ENCODE results near the gene RINT1.
A peak's percentile ranks its signal among the peaks of the same experiment; 100 is the strongest.

Gene RINT1

DNA sequence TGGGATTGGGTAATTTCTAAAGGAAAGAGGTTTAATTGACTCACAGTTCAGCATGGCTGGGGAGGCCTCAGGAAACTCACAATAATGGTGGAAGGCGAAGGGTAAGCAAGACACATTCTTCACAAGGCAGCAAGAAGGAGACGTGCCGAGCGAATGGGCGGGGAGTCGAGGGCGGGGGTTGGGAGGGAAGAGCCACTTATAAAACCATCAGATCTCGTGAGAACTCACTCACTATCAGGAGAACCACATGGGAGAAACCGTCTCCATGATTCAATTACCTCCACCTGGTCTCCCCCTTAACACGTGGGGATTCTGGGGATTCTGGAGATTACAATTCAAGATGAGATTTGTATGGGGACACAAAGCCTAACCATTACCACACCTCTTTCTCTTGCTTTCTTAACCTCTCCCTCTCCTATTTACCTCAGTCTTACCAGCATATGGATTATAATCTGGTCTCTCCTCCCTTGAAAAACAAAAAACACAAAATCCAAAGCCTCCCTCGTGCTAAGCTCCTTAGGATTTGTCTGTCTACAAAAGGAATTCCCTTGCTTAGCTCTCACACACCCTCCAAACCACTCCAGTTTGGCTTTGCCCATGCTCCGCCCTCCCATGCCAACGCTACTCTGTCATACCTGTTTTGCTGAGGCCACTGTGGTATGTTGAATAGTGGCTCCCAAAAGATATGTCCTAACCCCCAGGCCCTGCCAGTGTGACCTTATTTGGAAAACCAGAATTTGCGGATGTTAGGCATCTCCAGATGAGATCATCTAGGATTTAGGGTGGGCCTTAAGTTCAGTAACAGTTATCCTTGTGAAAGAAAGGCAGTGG lies 68.9 kb downstream of the RINT1 start:
- no peak for TF ChIP-seq TCF4 (CRISPR knock-in tag; IDR thresholded peaks at IDR 0.05; ENCODE audit: borderline replicate concordance)
- ATAC-seq = peak; percentile 15; the same call in 1 of the 3 replicates

DNA sequence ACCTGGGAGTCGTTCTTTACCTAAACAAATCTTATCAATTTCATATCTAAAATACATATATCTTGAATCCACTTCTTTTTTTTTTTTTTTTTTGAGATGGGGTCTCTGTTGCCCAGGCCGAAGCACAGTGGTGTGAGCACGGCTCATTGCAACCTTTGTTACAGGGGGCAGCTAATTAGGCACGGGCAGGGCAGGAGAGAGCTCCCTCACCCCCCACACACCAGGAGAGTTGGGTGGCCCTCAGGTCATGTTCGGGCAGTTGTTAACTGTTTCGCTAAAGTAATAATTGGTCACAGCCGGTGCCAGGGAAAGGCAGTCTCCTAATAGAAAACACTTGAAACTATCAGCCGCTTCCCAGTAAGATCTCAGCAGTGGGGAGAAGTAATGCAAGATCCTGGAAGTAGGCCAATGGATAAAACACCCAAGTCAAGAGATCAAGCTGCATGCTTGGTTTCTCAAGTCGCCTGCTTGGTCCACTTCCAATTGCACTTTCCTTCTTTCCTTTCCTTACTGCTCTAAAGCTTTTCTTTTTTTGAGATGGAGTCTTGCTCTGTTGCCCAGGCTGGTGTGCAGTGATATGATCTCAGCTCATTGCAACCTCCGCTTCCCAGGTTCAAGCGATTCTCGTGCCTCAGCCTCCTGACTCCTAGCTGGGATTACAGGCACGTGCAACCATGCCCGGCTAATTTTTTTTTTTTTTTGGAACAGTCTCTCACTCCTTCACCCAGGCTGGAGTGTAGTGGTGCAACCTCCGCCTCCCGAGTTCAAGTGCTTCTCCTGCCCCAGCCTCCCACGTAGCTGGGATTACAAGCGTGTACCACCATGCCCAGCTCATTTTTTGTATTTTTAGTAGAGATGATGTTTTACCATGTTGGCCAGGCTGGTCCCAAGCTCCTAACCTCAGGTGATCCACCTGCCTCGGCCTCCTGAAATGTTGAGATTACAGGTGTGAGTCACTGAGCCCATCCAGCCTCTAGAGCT lies 70.6 kb downstream of the RINT1 start:
- peak; percentile 48 for ATAC-seq

DNA sequence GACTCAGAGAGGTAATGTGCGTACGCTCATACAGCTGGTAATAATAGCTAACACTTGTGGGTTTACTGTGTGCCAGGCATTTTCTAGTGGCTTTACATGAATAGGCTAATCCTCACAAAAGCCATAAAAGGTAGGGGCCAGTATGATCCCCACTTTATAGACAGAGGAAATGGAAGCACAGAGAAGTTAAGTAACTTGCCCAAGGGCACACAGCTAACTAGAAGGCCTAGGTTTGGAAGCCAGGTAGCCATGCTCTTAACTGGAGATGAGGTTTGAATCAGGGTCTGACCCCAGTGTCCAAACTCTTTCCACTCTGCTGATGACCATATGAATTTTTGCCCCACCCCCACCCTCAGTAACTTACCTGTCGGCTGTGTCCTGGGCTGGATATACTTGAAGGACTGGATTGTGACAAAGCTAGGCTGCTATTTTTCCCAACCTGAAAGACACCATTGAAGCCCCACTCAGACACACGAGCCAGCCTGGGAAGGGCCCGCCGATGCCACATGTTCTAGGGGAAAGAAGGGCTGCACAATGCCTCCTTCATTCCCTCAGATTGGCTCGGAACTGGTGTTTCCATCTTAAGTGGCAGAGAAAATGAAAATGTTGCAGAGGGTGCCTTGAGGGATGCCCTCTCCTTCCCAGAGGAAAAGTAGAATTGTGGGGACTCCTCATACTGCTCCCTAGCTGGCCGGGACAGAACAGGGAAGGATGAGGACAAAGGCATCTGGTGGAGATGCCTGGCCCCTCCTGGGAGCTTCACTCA lies 78.3 kb downstream of the RINT1 start:
- TF ChIP-seq GLIS3 (CRISPR knock-in tag; IDR thresholded peaks at IDR 0.05) (no peak), ZNF565 (CRISPR knock-in tag; conservative IDR thresholded peaks at IDR 0.05; ENCODE audit: low read depth) (no peak), RARB (CRISPR knock-in tag; IDR thresholded peaks at IDR 0.05) (no peak), ZNF8 (CRISPR knock-in tag; IDR thresholded peaks at IDR 0.05) (no peak)
- TF ChIP-seq, protein P1, sequence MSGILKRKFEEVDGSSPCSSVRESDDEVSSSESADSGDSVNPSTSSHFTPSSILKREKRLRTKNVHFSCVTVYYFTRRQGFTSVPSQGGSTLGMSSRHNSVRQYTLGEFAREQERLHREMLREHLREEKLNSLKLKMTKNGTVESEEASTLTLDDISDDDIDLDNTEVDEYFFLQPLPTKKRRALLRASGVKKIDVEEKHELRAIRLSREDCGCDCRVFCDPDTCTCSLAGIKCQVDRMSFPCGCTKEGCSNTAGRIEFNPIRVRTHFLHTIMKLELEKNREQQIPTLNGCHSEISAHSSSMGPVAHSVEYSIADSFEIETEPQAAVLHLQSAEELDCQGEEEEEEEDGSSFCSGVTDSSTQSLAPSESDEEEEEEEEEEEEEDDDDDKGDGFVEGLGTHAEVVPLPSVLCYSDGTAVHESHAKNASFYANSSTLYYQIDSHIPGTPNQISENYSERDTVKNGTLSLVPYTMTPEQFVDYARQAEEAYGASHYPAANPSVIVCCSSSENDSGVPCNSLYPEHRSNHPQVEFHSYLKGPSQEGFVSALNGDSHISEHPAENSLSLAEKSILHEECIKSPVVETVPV (CRISPR knock-in tag; IDR thresholded peaks at IDR 0.05) = no peak
- TF ChIP-seq, protein P2, sequence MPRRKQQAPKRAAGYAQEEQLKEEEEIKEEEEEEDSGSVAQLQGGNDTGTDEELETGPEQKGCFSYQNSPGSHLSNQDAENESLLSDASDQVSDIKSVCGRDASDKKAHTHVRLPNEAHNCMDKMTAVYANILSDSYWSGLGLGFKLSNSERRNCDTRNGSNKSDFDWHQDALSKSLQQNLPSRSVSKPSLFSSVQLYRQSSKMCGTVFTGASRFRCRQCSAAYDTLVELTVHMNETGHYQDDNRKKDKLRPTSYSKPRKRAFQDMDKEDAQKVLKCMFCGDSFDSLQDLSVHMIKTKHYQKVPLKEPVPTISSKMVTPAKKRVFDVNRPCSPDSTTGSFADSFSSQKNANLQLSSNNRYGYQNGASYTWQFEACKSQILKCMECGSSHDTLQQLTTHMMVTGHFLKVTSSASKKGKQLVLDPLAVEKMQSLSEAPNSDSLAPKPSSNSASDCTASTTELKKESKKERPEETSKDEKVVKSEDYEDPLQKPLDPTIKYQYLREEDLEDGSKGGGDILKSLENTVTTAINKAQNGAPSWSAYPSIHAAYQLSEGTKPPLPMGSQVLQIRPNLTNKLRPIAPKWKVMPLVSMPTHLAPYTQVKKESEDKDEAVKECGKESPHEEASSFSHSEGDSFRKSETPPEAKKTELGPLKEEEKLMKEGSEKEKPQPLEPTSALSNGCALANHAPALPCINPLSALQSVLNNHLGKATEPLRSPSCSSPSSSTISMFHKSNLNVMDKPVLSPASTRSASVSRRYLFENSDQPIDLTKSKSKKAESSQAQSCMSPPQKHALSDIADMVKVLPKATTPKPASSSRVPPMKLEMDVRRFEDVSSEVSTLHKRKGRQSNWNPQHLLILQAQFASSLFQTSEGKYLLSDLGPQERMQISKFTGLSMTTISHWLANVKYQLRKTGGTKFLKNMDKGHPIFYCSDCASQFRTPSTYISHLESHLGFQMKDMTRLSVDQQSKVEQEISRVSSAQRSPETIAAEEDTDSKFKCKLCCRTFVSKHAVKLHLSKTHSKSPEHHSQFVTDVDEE (CRISPR knock-in tag; IDR thresholded peaks at IDR 0.05) = no peak
- ATAC-seq = no peak

More for the DNA sequence above, 70.6 kb downstream of the RINT1 start:
- TF ChIP-seq, protein P3, sequence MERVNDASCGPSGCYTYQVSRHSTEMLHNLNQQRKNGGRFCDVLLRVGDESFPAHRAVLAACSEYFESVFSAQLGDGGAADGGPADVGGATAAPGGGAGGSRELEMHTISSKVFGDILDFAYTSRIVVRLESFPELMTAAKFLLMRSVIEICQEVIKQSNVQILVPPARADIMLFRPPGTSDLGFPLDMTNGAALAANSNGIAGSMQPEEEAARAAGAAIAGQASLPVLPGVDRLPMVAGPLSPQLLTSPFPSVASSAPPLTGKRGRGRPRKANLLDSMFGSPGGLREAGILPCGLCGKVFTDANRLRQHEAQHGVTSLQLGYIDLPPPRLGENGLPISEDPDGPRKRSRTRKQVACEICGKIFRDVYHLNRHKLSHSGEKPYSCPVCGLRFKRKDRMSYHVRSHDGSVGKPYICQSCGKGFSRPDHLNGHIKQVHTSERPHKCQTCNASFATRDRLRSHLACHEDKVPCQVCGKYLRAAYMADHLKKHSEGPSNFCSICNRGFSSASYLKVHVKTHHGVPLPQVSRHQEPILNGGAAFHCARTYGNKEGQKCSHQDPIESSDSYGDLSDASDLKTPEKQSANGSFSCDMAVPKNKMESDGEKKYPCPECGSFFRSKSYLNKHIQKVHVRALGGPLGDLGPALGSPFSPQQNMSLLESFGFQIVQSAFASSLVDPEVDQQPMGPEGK (CRISPR knock-in tag; IDR thresholded peaks at IDR 0.05; ENCODE audit: borderline replicate concordance) = no peak
- TF ChIP-seq, protein P4, sequence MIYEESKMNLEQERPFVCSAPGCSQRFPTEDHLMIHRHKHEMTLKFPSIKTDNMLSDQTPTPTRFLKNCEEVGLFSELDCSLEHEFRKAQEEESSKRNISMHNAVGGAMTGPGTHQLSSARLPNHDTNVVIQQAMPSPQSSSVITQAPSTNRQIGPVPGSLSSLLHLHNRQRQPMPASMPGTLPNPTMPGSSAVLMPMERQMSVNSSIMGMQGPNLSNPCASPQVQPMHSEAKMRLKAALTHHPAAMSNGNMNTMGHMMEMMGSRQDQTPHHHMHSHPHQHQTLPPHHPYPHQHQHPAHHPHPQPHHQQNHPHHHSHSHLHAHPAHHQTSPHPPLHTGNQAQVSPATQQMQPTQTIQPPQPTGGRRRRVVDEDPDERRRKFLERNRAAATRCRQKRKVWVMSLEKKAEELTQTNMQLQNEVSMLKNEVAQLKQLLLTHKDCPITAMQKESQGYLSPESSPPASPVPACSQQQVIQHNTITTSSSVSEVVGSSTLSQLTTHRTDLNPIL (CRISPR knock-in tag; IDR thresholded peaks at IDR 0.05; ENCODE audit: low read depth) = no peak

DNA sequence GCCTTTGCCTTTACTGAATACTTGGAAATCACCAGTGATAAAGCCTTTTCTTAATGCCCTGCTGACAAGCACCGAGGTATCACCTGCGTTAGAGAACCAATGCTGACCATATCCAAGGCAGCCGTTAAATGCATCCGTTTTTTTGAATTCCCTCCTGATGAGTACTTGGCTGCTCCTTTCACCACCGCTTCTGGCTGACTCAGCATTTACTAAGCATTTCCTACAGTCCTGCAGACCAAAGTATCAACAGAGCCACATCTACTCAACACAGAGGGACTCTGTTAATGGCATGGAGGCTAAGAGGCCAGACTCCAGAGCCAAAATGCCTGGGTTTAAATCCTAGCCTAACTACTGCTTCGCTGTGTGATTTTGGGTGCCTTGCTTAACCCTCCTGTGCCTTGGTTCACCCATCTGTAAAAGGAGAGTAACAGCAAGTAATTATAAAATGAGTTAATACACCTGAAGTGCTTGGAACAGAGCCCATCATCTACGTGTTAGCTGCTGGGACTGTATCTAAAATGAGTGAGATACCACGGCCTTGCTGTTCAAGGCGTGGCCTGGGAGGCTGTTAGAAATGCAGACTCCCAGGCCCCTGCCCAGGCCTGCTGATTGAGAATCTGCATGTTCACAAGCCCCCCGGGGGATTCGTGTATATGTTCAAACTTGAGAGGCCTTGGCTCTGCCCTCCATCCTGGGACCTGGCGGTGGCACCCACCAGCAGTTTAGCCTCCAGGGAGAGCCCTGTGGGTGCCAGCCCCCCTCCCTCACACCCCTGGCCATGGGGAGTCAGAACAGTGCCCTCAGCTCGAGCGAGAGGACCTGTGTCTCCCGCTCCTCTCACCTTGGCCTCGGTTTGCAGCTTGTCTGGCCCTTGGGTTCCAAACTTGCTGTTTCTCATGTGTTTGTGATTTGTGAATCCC lies 80.1 kb downstream of the RINT1 start:
- ATAC-seq = no peak
- TF ChIP-seq ZNF70 (CRISPR knock-in tag; IDR thresholded peaks at IDR 0.05) (no peak), ZC3H10 (CRISPR knock-in tag; IDR thresholded peaks at IDR 0.05) (no peak), OSR1 (CRISPR knock-in tag; IDR thresholded peaks at IDR 0.05) (no peak), ZNF8 (CRISPR knock-in tag; IDR thresholded peaks at IDR 0.05) (no peak), PPARA (CRISPR knock-in tag; IDR thresholded peaks at IDR 0.05; ENCODE audit: borderline replicate concordance) (no peak), TCF4 (CRISPR knock-in tag; IDR thresholded peaks at IDR 0.05; ENCODE audit: borderline replicate concordance) (no peak), ZNF565 (CRISPR knock-in tag; conservative IDR thresholded peaks at IDR 0.05; ENCODE audit: low read depth) (no peak), BACH2 (CRISPR knock-in tag; IDR thresholded peaks at IDR 0.05; ENCODE audit: borderline replicate concordance) (no peak)
- TF ChIP-seq, protein P4 (CRISPR knock-in tag; IDR thresholded peaks at IDR 0.05; ENCODE audit: low read depth) = no peak
- TF ChIP-seq, protein P3 (CRISPR knock-in tag; IDR thresholded peaks at IDR 0.05; ENCODE audit: borderline replicate concordance) = no peak
- TF ChIP-seq, protein P2 (CRISPR knock-in tag; IDR thresholded peaks at IDR 0.05) = no peak

Measured in SK-N-SH treated with all-trans-retinoic acid at 6 μM for 48 hours (cell line).